Neural cell (in vitro differentiated cells): ENCODE measurements around the gene SIPA1.

ENCODE experiments used
- EZH2 ChIP-seq: fragments of 200-600, 300-800 bp; shearing (Covaris generic), sonication (generic); IDR thresholded peaks from 2 replicates; pipeline ENCODE4 v1.6.1; 2014; ENCODE audit warnings: antibody characterized with exemption, low read length, borderline replicate concordance, mild to moderate bottlenecking; ENCODE audit not compliant: insufficient read depth, poor library complexity, severe bottlenecking
- TF ChIP-seq, protein P1 (sequence below): fragments of 450-650 bp; IDR thresholded peaks from 2 replicates; pipeline ENCODE4 v1.5.1; 2014; ENCODE audit warnings: antibody characterized with exemption, mild to moderate bottlenecking, moderate library complexity; ENCODE audit not compliant: poor library complexity, severe bottlenecking

DNA sequence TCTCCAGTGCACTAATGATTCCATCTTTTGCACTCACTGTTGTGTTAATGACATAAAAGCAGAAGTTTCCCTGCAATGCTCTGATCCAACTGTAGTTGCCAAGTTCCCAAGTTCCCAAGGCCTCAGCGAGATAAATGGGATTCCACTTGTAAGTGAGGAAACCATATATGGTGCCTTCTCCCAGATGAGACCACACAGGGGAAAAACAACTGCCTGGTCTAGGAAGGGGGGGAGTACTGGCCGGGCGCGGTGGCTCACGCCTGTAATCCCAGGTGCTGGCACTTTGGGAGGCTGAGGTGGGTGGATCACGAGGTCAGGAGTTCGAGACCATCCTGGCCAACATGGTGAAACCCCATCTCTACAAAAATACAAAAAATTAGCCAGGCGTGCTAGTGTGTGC lies 48.1 kb downstream of the SIPA1 start:
- TF ChIP-seq, protein P1, sequence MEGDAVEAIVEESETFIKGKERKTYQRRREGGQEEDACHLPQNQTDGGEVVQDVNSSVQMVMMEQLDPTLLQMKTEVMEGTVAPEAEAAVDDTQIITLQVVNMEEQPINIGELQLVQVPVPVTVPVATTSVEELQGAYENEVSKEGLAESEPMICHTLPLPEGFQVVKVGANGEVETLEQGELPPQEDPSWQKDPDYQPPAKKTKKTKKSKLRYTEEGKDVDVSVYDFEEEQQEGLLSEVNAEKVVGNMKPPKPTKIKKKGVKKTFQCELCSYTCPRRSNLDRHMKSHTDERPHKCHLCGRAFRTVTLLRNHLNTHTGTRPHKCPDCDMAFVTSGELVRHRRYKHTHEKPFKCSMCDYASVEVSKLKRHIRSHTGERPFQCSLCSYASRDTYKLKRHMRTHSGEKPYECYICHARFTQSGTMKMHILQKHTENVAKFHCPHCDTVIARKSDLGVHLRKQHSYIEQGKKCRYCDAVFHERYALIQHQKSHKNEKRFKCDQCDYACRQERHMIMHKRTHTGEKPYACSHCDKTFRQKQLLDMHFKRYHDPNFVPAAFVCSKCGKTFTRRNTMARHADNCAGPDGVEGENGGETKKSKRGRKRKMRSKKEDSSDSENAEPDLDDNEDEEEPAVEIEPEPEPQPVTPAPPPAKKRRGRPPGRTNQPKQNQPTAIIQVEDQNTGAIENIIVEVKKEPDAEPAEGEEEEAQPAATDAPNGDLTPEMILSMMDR = no peak
- no peak for TF ChIP-seq EZH2
